Measurements from ENCODE around the gene ODAD3. TPM values are rescaled to one million over a fixed set of nuclear protein-coding genes. Genes with fewer than 3 reads are reported as not detected.
A peak's percentile ranks its signal among the peaks of the same experiment; 100 is the strongest.

The ODAD3 gene
- total and polyA plus RNA-seq, 2 of the 13 experiments (the other 11 are each of a cell fraction or from before 2014, with no cell fraction given): 0.04 to 0.08 TPM

- TF ChIP-seq ZNF770 (CRISPR knock-in tag; IDR thresholded peaks at IDR 0.05) (no peak; the same call in 1 of the 2 replicates), RARG (CRISPR knock-in tag; IDR thresholded peaks at IDR 0.05; ENCODE audit: low read depth) (no peak), ZSCAN30 (CRISPR knock-in tag; IDR thresholded peaks at IDR 0.05) (no peak), FOXP1 (IDR thresholded peaks at IDR 0.05) (no peak), FOXP1 (CRISPR knock-in tag; IDR thresholded peaks at IDR 0.05) (no peak), ZBTB38 (CRISPR knock-in tag; IDR thresholded peaks at IDR 0.05) (peak; percentile 78), ZNF749 (CRISPR knock-in tag; IDR thresholded peaks at IDR 0.05; ENCODE audit: borderline replicate concordance) (no peak), ZNF333 (CRISPR knock-in tag; IDR thresholded peaks at IDR 0.05; ENCODE audit: borderline replicate concordance) (no peak), ZNF784 (CRISPR knock-in tag; IDR thresholded peaks at IDR 0.05; ENCODE audit: borderline replicate concordance) (peak; percentile 65; the same call in 1 of the 2 replicates), STAT5B (CRISPR knock-in tag; IDR thresholded peaks at IDR 0.05) (no peak), MTA3 (CRISPR knock-in tag; IDR thresholded peaks at IDR 0.05) (no peak), SOX13 (IDR thresholded peaks at IDR 0.05) (no peak), SOX13 (CRISPR knock-in tag; conservative IDR thresholded peaks at IDR 0.05 in 1 of 2, IDR thresholded peaks at IDR 0.05 in 1 of 2) (peak in 1 of 2 experiments; percentile 30; a peak in 1 of 4 replicates), ZEB1 (IDR thresholded peaks at IDR 0.05; ENCODE audit: insufficient replicate concordance, low read depth) (peak; percentile 69), ZMAT3 (CRISPR knock-in tag; conservative IDR thresholded peaks at IDR 0.05) (0 out of 2 replicates have a peak, but pooled peaks have one; percentile 26), STAG1 (CRISPR knock-in tag; IDR thresholded peaks at IDR 0.05) (peak; percentile 78), RARA (CRISPR knock-in tag; IDR thresholded peaks at IDR 0.05) (peak; percentile 38; the same call in 1 of the 2 replicates), RFX3 (CRISPR knock-in tag; IDR thresholded peaks at IDR 0.05) (no peak), ZNF3 (CRISPR knock-in tag; IDR thresholded peaks at IDR 0.05) (no peak), POLR2A (IDR thresholded peaks at IDR 0.05; ENCODE audit: insufficient read depth in 1 of 2, low read depth in 2 of 2, low read length in 2 of 2) (peak; percentile 63 to 85), RORA (CRISPR knock-in tag; IDR thresholded peaks at IDR 0.05) (no peak), MAZ (IDR thresholded peaks at IDR 0.05; ENCODE audit: borderline replicate concordance, low read depth, low read length) (no peak; the same call in 1 of the 2 replicates), MAZ (CRISPR knock-in tag; IDR thresholded peaks at IDR 0.05; ENCODE audit: low read depth) (peak; percentile 90), ZSCAN20 (CRISPR knock-in tag; IDR thresholded peaks at IDR 0.05; ENCODE audit: borderline replicate concordance) (no peak), GMEB1 (CRISPR knock-in tag; IDR thresholded peaks at IDR 0.05; ENCODE audit: borderline replicate concordance) (peak; percentile 68; the same call in 1 of the 2 replicates), YEATS2 (CRISPR knock-in tag; IDR thresholded peaks at IDR 0.05; ENCODE audit: borderline replicate concordance) (peak; percentile 39; the same call in 1 of the 2 replicates), ZNF317 (CRISPR knock-in tag; IDR thresholded peaks at IDR 0.05) (peak; percentile 31; the same call in 1 of the 2 replicates), THAP11 (CRISPR knock-in tag; IDR thresholded peaks at IDR 0.05) (peak; percentile 82)
Measured at GRCh38 chr19:11380653-11381537, 54.0 kb downstream of the ODAD3 start (continued).
